ENCODE measurements around the gene LENG8. TPM values are rescaled to one million over a fixed set of nuclear protein-coding genes. Genes with fewer than 3 reads are reported as not detected.

LENG8 gene
- total RNA-seq, 6 donors from 2014 or later, result 72.2 to 1,027 (median 188) TPM

GRCh38 chr19:54435551-54436016 lies 13.4 kb upstream of the LENG8 start:
- DNase-seq (peak in 1 of 2 donors; percentile 51), ATAC-seq (ENCODE audit: low FRiP score in 2 of 2) (no peak)
- Histone ChIP-seq H3K4me3 (no peak overlapping the region), H3K27me3 (peaks cover 0 to 3% (median under 1%) of the 10 kb centered on the region in 4 donors), H3K36me3 (peaks cover 0 to 6% (median under 1%) of the 10 kb centered on the region in 4 donors), H3K4me1 (peaks cover 11 to 35% (median 19%) of the 10 kb centered on the region in 4 donors), H3K9me3 (no peaks in the 10 kb centered on the region), H3K27ac (no peak overlapping the region)
- WGBS, 2 donors, result 45 to 65% methylated on average over 7 to 16 of the region's 16 CpGs
- TF ChIP-seq POLR2AphosphoS5 (IDR thresholded peaks at IDR 0.05) (no peak), POLR2A (IDR thresholded peaks at IDR 0.05) (no peak), EP300 (IDR thresholded peaks at IDR 0.05) (no peak), CTCF (IDR thresholded peaks at IDR 0.05) (no peak)

- TF ChIP-seq EP300 (IDR thresholded peaks at IDR 0.05) (no peak), CTCF (IDR thresholded peaks at IDR 0.05) (no peak), POLR2A (IDR thresholded peaks at IDR 0.05) (no peak), POLR2AphosphoS5 (IDR thresholded peaks at IDR 0.05) (no peak)
- H3K27me3 ChIP-seq, result no peaks in the 10 kb centered on the region
- ATAC-seq (ENCODE audit: low FRiP score in 2 of 2) (no peak), DNase-seq (peak in 1 of 2 donors; percentile 60)
- peaks cover 6 to 30% (median 14%) of the 10 kb centered on the region in 4 donors for H3K4me1 ChIP-seq
- H3K27ac ChIP-seq, result peak overlapping the region in 1 of 4 donors; percentile 27
- H3K36me3 ChIP-seq, result peaks cover 0 to 6% (median 2%) of the 10 kb centered on the region in 4 donors
- 56 to 61% methylated on average over 9 to 10 of the region's 15 CpGs for WGBS, 2 donors
- no peaks in the 10 kb centered on the region for H3K9me3 ChIP-seq
- no peak overlapping the region for H3K4me3 ChIP-seq
These were observed 12.9 kb upstream of the LENG8 start for GRCh38 chr19:54436031-54436523.

GRCh38 chr19:54436628-54437252 lies 12.3 kb upstream of the LENG8 start:
- ATAC-seq (ENCODE audit: low FRiP score in 2 of 2) (no peak), DNase-seq (no peak)
- peaks cover 0 to 23% (median 9%) of the 10 kb centered on the region in 4 donors for H3K4me1 ChIP-seq
- H3K36me3 ChIP-seq, result peaks cover 0 to 8% (median 3%) of the 10 kb centered on the region in 4 donors
- H3K27ac ChIP-seq, result peak overlapping the region in 1 of 4 donors; percentile 27
- TF ChIP-seq POLR2AphosphoS5 (IDR thresholded peaks at IDR 0.05) (no peak), POLR2A (IDR thresholded peaks at IDR 0.05) (no peak), CTCF (IDR thresholded peaks at IDR 0.05) (no peak), EP300 (IDR thresholded peaks at IDR 0.05) (no peak)
- no peaks in the 10 kb centered on the region for H3K27me3 ChIP-seq
- 83 to 86% methylated on average over 10 of the region's 10 CpGs for WGBS, 2 donors
- H3K4me3 ChIP-seq, result no peak overlapping the region
- no peaks in the 10 kb centered on the region for H3K9me3 ChIP-seq

- 75 to 78% methylated on average over 13 to 15 of the region's 15 CpGs for WGBS, 2 donors
- TF ChIP-seq CTCF (IDR thresholded peaks at IDR 0.05) (peak in 1 of 6 experiments; percentile 14), POLR2AphosphoS5 (IDR thresholded peaks at IDR 0.05) (no peak), POLR2A (IDR thresholded peaks at IDR 0.05) (no peak), EP300 (IDR thresholded peaks at IDR 0.05) (no peak)
- Histone ChIP-seq H3K27ac (no peak overlapping the region), H3K4me3 (no peak overlapping the region), H3K27me3 (no peaks in the 10 kb centered on the region), H3K9me3 (no peaks in the 10 kb centered on the region), H3K4me1 (peaks cover 0 to 17% (median 7%) of the 10 kb centered on the region in 4 donors), H3K36me3 (peaks cover 0 to 21% (median 11%) of the 10 kb centered on the region in 4 donors)
- ATAC-seq (ENCODE audit: low FRiP score in 2 of 2) (no peak), DNase-seq (no peak)
These were observed 9.7 kb upstream of the LENG8 start for GRCh38 chr19:54439174-54439851.

Data from upper lobe of left lung (tissue), 6 donors.